Epithelial cell of esophagus (primary cell): ENCODE results near the gene SHANK3.

Experiments
- DNase-seq: peaks from one replicate; pipeline ENCODE4 v3.0.0; 2010; ENCODE audit warnings: low read depth
- H3K4me3 ChIP-seq: 2 replicates; pipeline ENCODE4 v1.5.1; 2011; ENCODE audit warnings: mild to moderate bottlenecking, low read length, control low read depth
- CTCF ChIP-seq: IDR thresholded peaks from 2 replicates; pipeline ENCODE4 v1.5.1; 2011; ENCODE audit warnings: low read depth, mild to moderate bottlenecking, low read length, control low read depth, inconsistent platforms; ENCODE audit not compliant: insufficient read depth; ENCODE audit errors: missing control alignments

The SHANK3 gene

GRCh38 chr22:50677493-50678217, 5.0 kb downstream of the SHANK3 start:
- H3K4me3 ChIP-seq: no peak overlapping the region
- peak; percentile 27 for DNase-seq
- no peak for TF ChIP-seq CTCF

- no peak for TF ChIP-seq CTCF
- no peak overlapping the region for H3K4me3 ChIP-seq
- no peak for DNase-seq
Observed at GRCh38 chr22:50678218-50678650, 5.6 kb downstream of the SHANK3 start.

GRCh38 chr22:50678651-50679521, 6.3 kb downstream of the SHANK3 start:
- DNase-seq: no peak
- no peak for TF ChIP-seq CTCF
- H3K4me3 ChIP-seq: no peak overlapping the region

GRCh38 chr22:50683086-50683993, 10.7 kb downstream of the SHANK3 start:
- no peak overlapping the region for H3K4me3 ChIP-seq
- DNase-seq: no peak
- no peak for TF ChIP-seq CTCF

GRCh38 chr22:50683994-50684371, 11.4 kb downstream of the SHANK3 start:
- no peak overlapping the region for H3K4me3 ChIP-seq
- TF ChIP-seq CTCF: no peak
- no peak for DNase-seq

GRCh38 chr22:50684501-50684900, 11.9 kb downstream of the SHANK3 start:
- no peak for DNase-seq
- no peak for TF ChIP-seq CTCF
- no peak overlapping the region for H3K4me3 ChIP-seq
